BJ (cell line): ENCODE data around the gene PPP4R1. TPM values are rescaled to one million over a fixed set of nuclear protein-coding genes. Genes with fewer than 3 reads are reported as not detected.
"Not testable (repeated sequence)": the region's sequence is repeated elsewhere in the genome, so short reads cannot be mapped to it uniquely, and the experiment has no call there.

ENCODE experiments used
- CTCF ChIA-PET: fragments of 350-600 bp; formaldehyde crosslinking; extraction: SDS; loops from one replicate; lab custom pipeline; 2021; ENCODE audit warnings: antibody characterized with exemption, inconsistent platforms; lab: Yijun Ruan, JAX
- POLR2A ChIA-PET: fragments of 300-600 bp; sonication (Branson Sonifier 250); formaldehyde crosslinking; extraction: SDS; loops from one replicate; lab custom pipeline; 2021; ENCODE audit warnings: antibody characterized with exemption; lab: Charles Lee
- DNase-seq: peaks from one replicate; pipeline ENCODE4 v3.0.0-alpha.2; 2011; ENCODE audit warnings: low read depth
- H3K27me3 ChIP-seq: 2 replicates; pipeline ENCODE4 v1.6.0; 2011; ENCODE audit warnings: low read length; ENCODE audit not compliant: control insufficient read depth, insufficient read depth
- H3K36me3 ChIP-seq: 2 replicates; pipeline ENCODE4 v1.5.1; 2011; ENCODE audit warnings: low read length; ENCODE audit not compliant: control insufficient read depth, insufficient read depth
- H3K4me3 ChIP-seq: 2 replicates; pipeline ENCODE4 v1.5.1; 2011; ENCODE audit warnings: low read depth, mild to moderate bottlenecking, control low read depth, low read length
- polyA plus RNA-seq: library from polyadenylated mRNA; depleted of rRNA; stranded (reverse); fragments of >200 nt; gene quantifications from 2 replicates; pipeline ENCODE4 v1.2.3, GENCODE V29; 2011
- TF ChIP-seq, protein P1 (sequence below): IDR thresholded peaks from 2 replicates; pipeline ENCODE4 v1.5.1; 2011; ENCODE audit warnings: low read depth, mild to moderate bottlenecking, control low read depth, inconsistent platforms, low read length, moderate library complexity; ENCODE audit not compliant: insufficient read depth

PPP4R1 gene
- polyA plus RNA-seq, 1 experiment: 135 TPM

- ChIA-PET CTCF (interaction anchor here (1.2 to 1.5 kb wide), 4 partner anchors 16 to 72 kb away, joined by 4 to 5 read pairs (median 4); no protein-coding TSS in a partner anchor), POLR2A (interaction anchor here (0.6 kb wide), 1 partner anchor 900 kb away, joined by 3 read pairs; no protein-coding TSS in a partner anchor)
- Histone ChIP-seq H3K27me3 (no peaks in the 10 kb centered on the region), H3K4me3 (no peak overlapping the region), H3K36me3 (no peaks in the 10 kb centered on the region)
- no peak for DNase-seq
- TF ChIP-seq, protein P1, sequence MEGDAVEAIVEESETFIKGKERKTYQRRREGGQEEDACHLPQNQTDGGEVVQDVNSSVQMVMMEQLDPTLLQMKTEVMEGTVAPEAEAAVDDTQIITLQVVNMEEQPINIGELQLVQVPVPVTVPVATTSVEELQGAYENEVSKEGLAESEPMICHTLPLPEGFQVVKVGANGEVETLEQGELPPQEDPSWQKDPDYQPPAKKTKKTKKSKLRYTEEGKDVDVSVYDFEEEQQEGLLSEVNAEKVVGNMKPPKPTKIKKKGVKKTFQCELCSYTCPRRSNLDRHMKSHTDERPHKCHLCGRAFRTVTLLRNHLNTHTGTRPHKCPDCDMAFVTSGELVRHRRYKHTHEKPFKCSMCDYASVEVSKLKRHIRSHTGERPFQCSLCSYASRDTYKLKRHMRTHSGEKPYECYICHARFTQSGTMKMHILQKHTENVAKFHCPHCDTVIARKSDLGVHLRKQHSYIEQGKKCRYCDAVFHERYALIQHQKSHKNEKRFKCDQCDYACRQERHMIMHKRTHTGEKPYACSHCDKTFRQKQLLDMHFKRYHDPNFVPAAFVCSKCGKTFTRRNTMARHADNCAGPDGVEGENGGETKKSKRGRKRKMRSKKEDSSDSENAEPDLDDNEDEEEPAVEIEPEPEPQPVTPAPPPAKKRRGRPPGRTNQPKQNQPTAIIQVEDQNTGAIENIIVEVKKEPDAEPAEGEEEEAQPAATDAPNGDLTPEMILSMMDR: no peak
Measured at GRCh38 chr18:9647496-9648323, 33.4 kb upstream of the PPP4R1 start.

GRCh38 chr18:9643549-9643948, 29.2 kb upstream of the PPP4R1 start:
- H3K36me3 ChIP-seq: no peaks in the 10 kb centered on the region
- TF ChIP-seq, protein P1: no peak
- DNase-seq: peak; percentile 96
- no peak overlapping the region for H3K4me3 ChIP-seq
- no peaks in the 10 kb centered on the region for H3K27me3 ChIP-seq
- ChIA-PET CTCF (no interaction called here), POLR2A (interaction anchor here (0.6 kb wide), 1 partner anchor 10 kb away, joined by 3 read pairs; no protein-coding TSS in a partner anchor)

- POLR2A ChIA-PET: interaction anchor here (0.6 kb wide), 1 partner anchor 9 kb away, joined by 3 read pairs; no protein-coding TSS in a partner anchor
- no peak for DNase-seq
- TF ChIP-seq, protein P1: no peak
- CTCF ChIA-PET: no interaction called here
- no peaks in the 10 kb centered on the region for H3K36me3 ChIP-seq
- H3K27me3 ChIP-seq: no peaks in the 10 kb centered on the region
- no peak overlapping the region for H3K4me3 ChIP-seq
Measured at GRCh38 chr18:9642799-9643462, 28.6 kb upstream of the PPP4R1 start.

- H3K36me3 ChIP-seq, DNase-seq, H3K27me3 ChIP-seq, POLR2A ChIA-PET, H3K4me3 ChIP-seq: not testable (repeated sequence)
- CTCF ChIA-PET: interaction anchor here (1.4 kb wide), 1 partner anchor 28 kb away, joined by 3 read pairs; no protein-coding TSS in a partner anchor
Measured at GRCh38 chr18:9641081-9641480, 26.7 kb upstream of the PPP4R1 start.

DNA sequence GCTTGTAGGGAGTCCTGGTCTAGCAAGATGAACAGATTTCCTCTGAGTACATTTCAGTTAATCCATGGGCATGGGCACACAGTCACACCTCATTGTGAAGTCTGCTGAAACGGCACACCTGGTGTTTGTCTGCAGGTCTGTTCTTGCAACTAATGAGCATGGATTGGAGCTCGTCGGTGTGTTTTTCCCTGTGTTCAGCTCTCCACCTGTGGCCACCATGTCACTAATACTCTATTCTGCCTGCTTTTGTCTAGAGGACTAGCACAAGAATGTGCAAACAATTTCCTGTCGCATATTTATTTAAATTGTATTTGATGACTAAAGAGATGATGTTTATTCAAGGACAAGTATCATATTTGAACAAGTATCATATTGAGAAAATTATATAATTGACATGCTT, 24.5 kb upstream of the PPP4R1 start:
- ChIA-PET POLR2A (no interaction called here), CTCF (interaction anchor here (0.7 to 1.1 kb wide), 2 partner anchors 14 to 23 kb away, joined by 3 read pairs; no protein-coding TSS in a partner anchor)
- no peak for DNase-seq
- H3K4me3 ChIP-seq: no peak overlapping the region
- TF ChIP-seq, protein P1: no peak
- H3K36me3 ChIP-seq: no peaks in the 10 kb centered on the region
- H3K27me3 ChIP-seq: no peaks in the 10 kb centered on the region
